ENCODE measurements around the gene PLIN4. TPM values are rescaled to one million over a fixed set of nuclear protein-coding genes. Genes with fewer than 3 reads are reported as not detected.
"Not testable (repeated sequence)": the region's sequence is repeated elsewhere in the genome, so short reads cannot be mapped to it uniquely, and the experiment has no call there.

The PLIN4 gene
- total RNA-seq (2.2 TPM), polyA plus RNA-seq (ENCODE audit: insufficient read depth, low read depth, low replicate concordance) (1.6 TPM)
- long read RNA-seq, donor 1, result 0 reads
- long read RNA-seq, donor 2, result 0 reads
- long read RNA-seq, donor 3, partial matches to known transcripts, result 46 of 53 reads
- long read RNA-seq, donor 3, other reads (novel, unspliced or antisense), result 7 of 53 reads
- long read RNA-seq, donor 4, result 0 reads
- long read RNA-seq, donor 5, result 0 reads
- long read RNA-seq, donor 6, partial matches to known transcripts, result 19 of 24 reads
- long read RNA-seq, donor 6, other reads (novel, unspliced or antisense), result 5 of 24 reads
- long read RNA-seq, donor 7, partial matches to known transcripts, result 0 of 5 reads
- long read RNA-seq, donor 7, other reads (novel, unspliced or antisense), result 5 of 5 reads
- long read RNA-seq, donor 8, result 0 reads
- long read RNA-seq, donor 9, result 0 reads
- long read RNA-seq, donor 10, result 0 reads

GRCh38 chr19:4518345-4519171, at the start of gene PLIN4:
TSS of gene PLIN4 (minus strand) at chr19:4518486. CDS start at chr19:4518272, 214 bp downstream.
- intact Hi-C loops (cut with DNase I), result no loop called here
- peaks cover 0 to 7% (median 0%) of the 10 kb centered on the region in 3 donors for H3K4me1 ChIP-seq (ENCODE audit: control insufficient read depth in 2 of 3, insufficient read depth in 2 of 3, low read depth in 1 of 3, low read length in 3 of 3)
- no peaks in the 10 kb centered on the region for H3K9me3 ChIP-seq (ENCODE audit: control insufficient read depth in 2 of 3, insufficient read depth in 1 of 3, low read length in 3 of 3)
- H3K27me3 ChIP-seq (ENCODE audit: control insufficient read depth, insufficient read depth, low read length), result no peaks in the 10 kb centered on the region
- H3K4me3 ChIP-seq (ENCODE audit: low read length in 3 of 3), result no peak within 1 kb of the TSS
- no peak within 1 kb of the TSS for H3K27ac ChIP-seq (ENCODE audit: low read depth in 2 of 2, low read length in 2 of 2)
- no peak within 1 kb of the TSS for H3K9ac ChIP-seq (ENCODE audit: low read length in 3 of 3)
- no peaks in the 10 kb centered on the region for H3K36me3 ChIP-seq (ENCODE audit: control insufficient read depth in 2 of 3, insufficient read depth in 3 of 3, low read length in 3 of 3)
- DNase-seq, result no peak
- no peak for FAIRE-seq
- TF ChIP-seq CTCF (IDR thresholded peaks at IDR 0.05; ENCODE audit: borderline replicate concordance, extremely low read depth, insufficient read depth), result no peak

GRCh38 chr19:4567584-4568071, 49.3 kb upstream of the PLIN4 start:
- H3K4me1 ChIP-seq (ENCODE audit: control insufficient read depth in 2 of 3, insufficient read depth in 2 of 3, low read depth in 1 of 3, low read length in 3 of 3), result no peaks in the 10 kb centered on the region
- no peak overlapping the region for H3K9ac ChIP-seq (ENCODE audit: low read length in 3 of 3)
- DNase-seq (peak in 4 of 5 donors; percentile 52 to 83 (median 64)), FAIRE-seq (no peak)
- H3K27ac ChIP-seq (ENCODE audit: low read depth in 2 of 2, low read length in 2 of 2), result no peak overlapping the region
- no peaks in the 10 kb centered on the region for H3K36me3 ChIP-seq (ENCODE audit: control insufficient read depth in 2 of 3, insufficient read depth in 3 of 3, low read length in 3 of 3)
- H3K9me3 ChIP-seq (ENCODE audit: control insufficient read depth in 2 of 3, insufficient read depth in 1 of 3, low read length in 3 of 3), result no peaks in the 10 kb centered on the region
- peak; percentile 61 for TF ChIP-seq CTCF (IDR thresholded peaks at IDR 0.05; ENCODE audit: borderline replicate concordance, extremely low read depth, insufficient read depth)
- intact Hi-C loops (cut with DNase I), result loop anchor here (10.0 kb wide), 1 partner anchor 67 kb away; the partner anchor contains the start of gene TNFAIP8L1
- no peaks in the 10 kb centered on the region for H3K27me3 ChIP-seq (ENCODE audit: control insufficient read depth, insufficient read depth, low read length)
- no peak overlapping the region for H3K4me3 ChIP-seq (ENCODE audit: low read length in 3 of 3)

GRCh38 chr19:4566402-4567051, 48.2 kb upstream of the PLIN4 start:
- Histone ChIP-seq H3K27me3 (ENCODE audit: control insufficient read depth, insufficient read depth, low read length) (no peaks in the 10 kb centered on the region), H3K9me3 (ENCODE audit: control insufficient read depth in 2 of 3, insufficient read depth in 1 of 3, low read length in 3 of 3) (no peaks in the 10 kb centered on the region), H3K27ac (ENCODE audit: low read depth in 2 of 2, low read length in 2 of 2) (no peak overlapping the region), H3K9ac (ENCODE audit: low read length in 3 of 3) (no peak overlapping the region), H3K36me3 (ENCODE audit: control insufficient read depth in 2 of 3, insufficient read depth in 3 of 3, low read length in 3 of 3) (no peaks in the 10 kb centered on the region), H3K4me3 (ENCODE audit: low read length in 3 of 3) (no peak overlapping the region), H3K4me1 (ENCODE audit: control insufficient read depth in 2 of 3, insufficient read depth in 2 of 3, low read depth in 1 of 3, low read length in 3 of 3) (no peaks in the 10 kb centered on the region)
- FAIRE-seq (no peak), DNase-seq (no peak)
- no peak for TF ChIP-seq CTCF (IDR thresholded peaks at IDR 0.05; ENCODE audit: borderline replicate concordance, extremely low read depth, insufficient read depth)
- intact Hi-C loops (cut with DNase I), result loop anchor here (10.0 kb wide), 1 partner anchor 68 kb away; the partner anchor contains the start of gene TNFAIP8L1

GRCh38 chr19:4563562-4563961, 45.3 kb upstream of the PLIN4 start:
- intact Hi-C loops (cut with DNase I), result loop anchor here (10.0 kb wide), 1 partner anchor 71 kb away; the partner anchor contains the start of gene TNFAIP8L1
- H3K4me3 ChIP-seq (ENCODE audit: low read length in 3 of 3); DNase-seq; H3K9me3 ChIP-seq (ENCODE audit: control insufficient read depth in 2 of 3, insufficient read depth in 1 of 3, low read length in 3 of 3); H3K4me1 ChIP-seq (ENCODE audit: control insufficient read depth in 2 of 3, insufficient read depth in 2 of 3, low read depth in 1 of 3, low read length in 3 of 3); H3K9ac ChIP-seq (ENCODE audit: low read length in 3 of 3); H3K36me3 ChIP-seq (ENCODE audit: control insufficient read depth in 2 of 3, insufficient read depth in 3 of 3, low read length in 3 of 3); H3K27ac ChIP-seq (ENCODE audit: low read depth in 2 of 2, low read length in 2 of 2); H3K27me3 ChIP-seq (ENCODE audit: control insufficient read depth, insufficient read depth, low read length); FAIRE-seq: not testable (repeated sequence)

- intact Hi-C loops (cut with DNase I), result loop anchor here (10.0 kb wide), 1 partner anchor 73 kb away; the partner anchor contains the start of gene TNFAIP8L1
These were observed 43.8 kb upstream of the PLIN4 start for GRCh38 chr19:4562085-4562484.

More at GRCh38 chr19:4562085-4562484, 43.8 kb upstream of the PLIN4 start:
- not testable (repeated sequence) for H3K9ac ChIP-seq (ENCODE audit: low read length in 3 of 3); FAIRE-seq; H3K36me3 ChIP-seq (ENCODE audit: control insufficient read depth in 2 of 3, insufficient read depth in 3 of 3, low read length in 3 of 3); DNase-seq; H3K4me1 ChIP-seq (ENCODE audit: control insufficient read depth in 2 of 3, insufficient read depth in 2 of 3, low read depth in 1 of 3, low read length in 3 of 3); H3K9me3 ChIP-seq (ENCODE audit: control insufficient read depth in 2 of 3, insufficient read depth in 1 of 3, low read length in 3 of 3); H3K27ac ChIP-seq (ENCODE audit: low read depth in 2 of 2, low read length in 2 of 2); H3K27me3 ChIP-seq (ENCODE audit: control insufficient read depth, insufficient read depth, low read length); H3K4me3 ChIP-seq (ENCODE audit: low read length in 3 of 3)

Measured in kidney (tissue), 22 donors.